Raji (cell line): Measurements from ENCODE around the gene CORO7.

Experiments used
- POLR2A ChIP-seq: IDR thresholded peaks from 2 replicates; pipeline ENCODE4 v1.6.1; 2011; ENCODE audit warnings: low read depth, low read length, control low read depth; ENCODE audit not compliant: insufficient read depth

Gene CORO7

GRCh38 chr16:4376126-4376892 is 40.1 kb downstream of the CORO7 start:
- no peak for TF ChIP-seq POLR2A

GRCh38 chr16:4375717-4376116 is 40.7 kb downstream of the CORO7 start:
- TF ChIP-seq POLR2A = no peak

GRCh38 chr16:4373909-4374742 is 42.3 kb downstream of the CORO7 start:
- TF ChIP-seq POLR2A = no peak

- TF ChIP-seq POLR2A = no peak
Measured at GRCh38 chr16:4373356-4373908, 43.0 kb downstream of the CORO7 start.

GRCh38 chr16:4372578-4373355 is 43.6 kb downstream of the CORO7 start:
- TF ChIP-seq POLR2A = no peak

- no peak for TF ChIP-seq POLR2A
Measured at GRCh38 chr16:4372001-4372577, 44.3 kb downstream of the CORO7 start.

GRCh38 chr16:4371357-4372000 is 44.9 kb downstream of the CORO7 start, which contains the start of gene VASN:
VASN (plus strand) TSS chr16:4371848; CDS start chr16:4380878, 9,030 bp downstream.
- TF ChIP-seq POLR2A = no peak

- no peak for TF ChIP-seq POLR2A
Measured at GRCh38 chr16:4370570-4371356, 45.6 kb downstream of the CORO7 start.

- no peak for TF ChIP-seq POLR2A
Measured at GRCh38 chr16:4370151-4370550, 46.2 kb downstream of the CORO7 start.

GRCh38 chr16:4369007-4369733 is 47.2 kb downstream of the CORO7 start:
- no peak for TF ChIP-seq POLR2A

GRCh38 chr16:4367393-4367856 is 49.0 kb downstream of the CORO7 start:
- TF ChIP-seq POLR2A = no peak

- TF ChIP-seq POLR2A = no peak
Measured at GRCh38 chr16:4366016-4366415, 50.4 kb downstream of the CORO7 start.

- no peak for TF ChIP-seq POLR2A
Measured at GRCh38 chr16:4365615-4366014, 50.8 kb downstream of the CORO7 start.

GRCh38 chr16:4365014-4365406 is 51.4 kb downstream of the CORO7 start:
- no peak for TF ChIP-seq POLR2A
